ENCODE measurements around the gene MAP2K6. TPM values are rescaled to one million over a fixed set of nuclear protein-coding genes. Genes with fewer than 3 reads are reported as not detected.

MAP2K6 gene
- total and polyA plus RNA-seq, 2 experiments from 2014 or later = 3.3 to 13.2 TPM

GRCh38 chr17:69535016-69535570 lies 120.6 kb downstream of the MAP2K6 start:
- no peaks in the 10 kb centered on the region for H3K36me3 ChIP-seq (replicated peaks; ENCODE audit: insufficient read depth, low read depth)
- DNase-seq (ENCODE audit: low spot score) = peak; percentile 41
- TF ChIP-seq EZH2 (IDR thresholded peaks at IDR 0.05; ENCODE audit: borderline replicate concordance) (no peak), EZH2phosphoT487 (IDR thresholded peaks at IDR 0.05; ENCODE audit: low read depth, severe bottlenecking, unreplicated experiment) (no peak)

DNA sequence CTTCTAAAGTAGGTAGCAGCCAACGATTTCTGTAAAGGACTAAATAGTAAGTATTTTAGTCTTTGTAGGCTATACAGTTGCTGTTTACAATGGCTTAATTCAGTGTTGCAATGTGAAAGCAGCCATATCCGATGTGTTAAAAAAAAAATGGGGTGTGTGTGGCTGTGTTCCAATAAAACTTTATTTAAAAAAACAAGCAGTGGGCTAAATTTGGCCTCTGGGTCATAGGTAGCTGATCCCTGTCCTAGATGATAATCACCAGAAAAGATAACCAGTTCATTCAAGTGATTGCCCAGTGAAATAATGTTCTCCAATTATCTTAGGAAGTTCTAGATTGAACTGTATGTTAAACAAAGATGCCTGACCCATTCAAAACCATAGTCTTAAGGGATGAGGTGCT lies 124.3 kb downstream of the MAP2K6 start:
- Histone ChIP-seq H3K4me1 (ENCODE audit: insufficient read depth) (peaks cover 12% of the 10 kb centered on the region), H3K79me2 (no peaks in the 10 kb centered on the region), H3K27me3 (no peaks in the 10 kb centered on the region), H3K9me2 (replicated peaks; ENCODE audit: insufficient read depth) (no peaks in the 10 kb centered on the region), H2AFZ (no peak overlapping the region), H4K20me1 (ENCODE audit: insufficient read depth, poor library complexity, severe bottlenecking) (no peaks in the 10 kb centered on the region), H3K9me3 (ENCODE audit: low read depth) (no peaks in the 10 kb centered on the region), H3K4me2 (peak overlapping the region; percentile 60), H3K36me3 (replicated peaks; ENCODE audit: insufficient read depth, low read depth) (no peaks in the 10 kb centered on the region), H3K27ac (peak overlapping the region; percentile 88), H3K4me3 (no peak overlapping the region)
- no peak for DNase-seq (ENCODE audit: low spot score)
- TF ChIP-seq CTCF (IDR thresholded peaks at IDR 0.05; ENCODE audit: poor library complexity) (no peak), EZH2phosphoT487 (IDR thresholded peaks at IDR 0.05; ENCODE audit: low read depth, severe bottlenecking, unreplicated experiment) (no peak), EZH2 (IDR thresholded peaks at IDR 0.05; ENCODE audit: borderline replicate concordance) (no peak)
- WGBS (ENCODE audit: low lambda C conversion rate, missing lambda C conversion rate) = 91% methylated on average over 2 of the region's 2 CpGs

More at GRCh38 chr17:69535016-69535570, 120.6 kb downstream of the MAP2K6 start:
- H3K9me2 ChIP-seq (replicated peaks; ENCODE audit: insufficient read depth) = no peaks in the 10 kb centered on the region
- H2AFZ ChIP-seq = no peak overlapping the region
- H3K27me3 ChIP-seq = no peaks in the 10 kb centered on the region
- WGBS (ENCODE audit: low lambda C conversion rate, missing lambda C conversion rate) = 72% methylated on average over 6 of the region's 6 CpGs
- no peaks in the 10 kb centered on the region for H3K9me3 ChIP-seq (ENCODE audit: low read depth)
- no peaks in the 10 kb centered on the region for H4K20me1 ChIP-seq (ENCODE audit: insufficient read depth, poor library complexity, severe bottlenecking)
- no peaks in the 10 kb centered on the region for H3K79me2 ChIP-seq
- peak overlapping the region; percentile 26 for H3K4me2 ChIP-seq
- H3K4me3 ChIP-seq = no peak overlapping the region
- H3K27ac ChIP-seq = peak overlapping the region; percentile 62
- H3K4me1 ChIP-seq (ENCODE audit: insufficient read depth) = peaks cover 8% of the 10 kb centered on the region

GRCh38 chr17:69539274-69539673 lies 124.8 kb downstream of the MAP2K6 start:
- Histone ChIP-seq H3K9me2 (replicated peaks; ENCODE audit: insufficient read depth) (no peaks in the 10 kb centered on the region), H3K79me2 (no peaks in the 10 kb centered on the region), H3K27me3 (no peaks in the 10 kb centered on the region), H3K36me3 (replicated peaks; ENCODE audit: insufficient read depth, low read depth) (no peaks in the 10 kb centered on the region), H3K4me2 (peak overlapping the region; percentile 60), H3K27ac (peak overlapping the region; percentile 88), H3K4me1 (ENCODE audit: insufficient read depth) (peaks cover 12% of the 10 kb centered on the region), H3K9me3 (ENCODE audit: low read depth) (no peaks in the 10 kb centered on the region), H4K20me1 (ENCODE audit: insufficient read depth, poor library complexity, severe bottlenecking) (no peaks in the 10 kb centered on the region), H3K4me3 (no peak overlapping the region), H2AFZ (no peak overlapping the region)
- TF ChIP-seq EZH2phosphoT487 (IDR thresholded peaks at IDR 0.05; ENCODE audit: low read depth, severe bottlenecking, unreplicated experiment) (no peak), EZH2 (IDR thresholded peaks at IDR 0.05; ENCODE audit: borderline replicate concordance) (no peak), CTCF (IDR thresholded peaks at IDR 0.05; ENCODE audit: poor library complexity) (no peak)
- 85% methylated on average over 2 of the region's 2 CpGs for WGBS (ENCODE audit: low lambda C conversion rate, missing lambda C conversion rate)
- peak; percentile 12 for DNase-seq (ENCODE audit: low spot score)

DNA sequence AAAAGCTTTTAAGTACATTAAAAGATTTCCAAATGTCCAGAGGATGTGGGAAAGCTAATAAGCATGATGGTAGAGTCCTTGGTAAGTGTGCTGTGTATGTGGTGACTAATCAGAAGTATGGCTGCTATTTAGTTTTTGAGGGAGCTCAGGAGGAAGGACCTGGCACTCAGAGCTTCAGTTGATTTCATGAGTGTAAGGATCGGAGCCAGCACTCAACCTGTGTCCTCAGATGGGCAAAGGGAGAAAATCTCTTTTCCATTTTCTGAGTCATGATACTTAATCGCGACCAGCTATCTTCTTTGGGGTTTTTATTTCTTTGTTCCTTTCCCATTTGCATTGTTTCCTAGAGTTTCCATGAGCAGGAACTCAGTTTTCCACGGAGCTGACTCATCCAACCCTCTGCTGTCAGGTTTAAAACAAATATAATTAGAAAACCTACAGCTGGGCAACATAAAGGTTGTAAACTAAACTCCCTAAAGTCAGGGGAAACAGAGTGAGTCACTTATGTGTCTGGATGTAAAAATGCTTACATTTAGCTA lies 125.4 kb downstream of the MAP2K6 start:
- Histone ChIP-seq H3K4me3 (no peak overlapping the region), H3K4me2 (peak overlapping the region; percentile 60), H3K36me3 (replicated peaks; ENCODE audit: insufficient read depth, low read depth) (no peaks in the 10 kb centered on the region), H3K27me3 (no peaks in the 10 kb centered on the region), H3K4me1 (ENCODE audit: insufficient read depth) (peaks cover 12% of the 10 kb centered on the region), H4K20me1 (ENCODE audit: insufficient read depth, poor library complexity, severe bottlenecking) (no peaks in the 10 kb centered on the region), H3K27ac (peak overlapping the region; percentile 88), H2AFZ (no peak overlapping the region), H3K79me2 (no peaks in the 10 kb centered on the region), H3K9me3 (ENCODE audit: low read depth) (no peaks in the 10 kb centered on the region), H3K9me2 (replicated peaks; ENCODE audit: insufficient read depth) (no peaks in the 10 kb centered on the region)
- DNase-seq (ENCODE audit: low spot score) = peak; percentile 62
- no peak for TF ChIP-seq EZH2 (IDR thresholded peaks at IDR 0.05; ENCODE audit: borderline replicate concordance)
- no peak for TF ChIP-seq EZH2phosphoT487 (IDR thresholded peaks at IDR 0.05; ENCODE audit: low read depth, severe bottlenecking, unreplicated experiment)
- no peak for TF ChIP-seq CTCF (IDR thresholded peaks at IDR 0.05; ENCODE audit: poor library complexity)
- 49% methylated on average over 4 of the region's 4 CpGs for WGBS (ENCODE audit: low lambda C conversion rate, missing lambda C conversion rate)

Data from hepatocyte (in vitro differentiated cells).